GM13977 (cell line): Measurements from ENCODE around the gene MTCL3.
"Not testable (repeated sequence)": the region's sequence is repeated elsewhere in the genome, so short reads cannot be mapped to it uniquely, and the experiment has no call there.

Experiments
- DNase-seq: peaks from one replicate; pipeline ENCODE4 v3.0.0; 2012; ENCODE audit warnings: low spot score
- CTCF ChIP-seq: IDR thresholded peaks from 2 replicates; pipeline ENCODE4 v1.5.1; 2012; ENCODE audit warnings: mild to moderate bottlenecking, control low read depth; ENCODE audit not compliant: insufficient read depth; ENCODE audit errors: extremely low read depth, missing control alignments
- in situ Hi-C: fragments of 300-500 bp; cut with MboI; formaldehyde crosslinking; loops from one replicate; pipeline ENCODE4 v1.12.0; 2022; ENCODE audit warnings: low sequenced_read_pairs, low pct_unique_long_range_greater_than_20kb, mixed read lengths, inconsistent platforms; ENCODE audit not compliant: unreplicated experiment

MTCL3 gene

GRCh38 chr6:127435626-127436220 is 83.4 kb downstream of the MTCL3 start:
- TF ChIP-seq CTCF = no peak
- in situ Hi-C loops = no loop called here
- no peak for DNase-seq

- TF ChIP-seq CTCF = no peak
- in situ Hi-C loops = no loop called here
- DNase-seq = no peak
Measured at GRCh38 chr6:127434651-127435050, 84.5 kb downstream of the MTCL3 start.

GRCh38 chr6:127428562-127428961 is 90.6 kb downstream of the MTCL3 start:
- in situ Hi-C loops, DNase-seq: not testable (repeated sequence)

- no peak for DNase-seq
- in situ Hi-C loops = loop anchor here (25.0 kb wide), 1 partner anchor 137 kb away; no protein-coding TSS in a partner anchor
- TF ChIP-seq CTCF = no peak
Measured at GRCh38 chr6:127423921-127424320, 95.2 kb downstream of the MTCL3 start.
